ENCODE measurements around the gene DELE1.

DELE1 gene

GRCh38 chr5:141969783-141970771 lies 46.4 kb downstream of the DELE1 start:
- peak; percentile 8 for DNase-seq
- in situ Hi-C loops (cut with HindIII; ENCODE audit: low pct_ligation_motif_present, low pct_unique_long_range_greater_than_20kb, low sequenced_read_pairs) = no loop called here

GRCh38 chr5:141973871-141974595 lies 50.4 kb downstream of the DELE1 start:
- DNase-seq = no peak
- in situ Hi-C loops (cut with HindIII; ENCODE audit: low pct_ligation_motif_present, low pct_unique_long_range_greater_than_20kb, low sequenced_read_pairs) = no loop called here

GRCh38 chr5:141976176-141976575 lies 52.5 kb downstream of the DELE1 start:
- DNase-seq = no peak
- in situ Hi-C loops (cut with HindIII; ENCODE audit: low pct_ligation_motif_present, low pct_unique_long_range_greater_than_20kb, low sequenced_read_pairs) = loop anchor here (25.0 kb wide), 1 partner anchor 161 kb away; no protein-coding TSS in a partner anchor

- in situ Hi-C loops (cut with HindIII; ENCODE audit: low pct_ligation_motif_present, low pct_unique_long_range_greater_than_20kb, low sequenced_read_pairs) = loop anchor here (25.0 kb wide), 1 partner anchor 159 kb away; no protein-coding TSS in a partner anchor
Measured at GRCh38 chr5:141978389-141978788, 54.7 kb downstream of the DELE1 start.

GRCh38 chr5:141982626-141983025 lies 59.0 kb downstream of the DELE1 start:
- in situ Hi-C loops (cut with HindIII; ENCODE audit: low pct_ligation_motif_present, low pct_unique_long_range_greater_than_20kb, low sequenced_read_pairs) = loop anchor here (25.0 kb wide), 1 partner anchor 155 kb away; no protein-coding TSS in a partner anchor
- no peak for DNase-seq

More at GRCh38 chr5:141978389-141978788, 54.7 kb downstream of the DELE1 start:
- no peak for DNase-seq

GRCh38 chr5:141986072-141986471 lies 62.4 kb downstream of the DELE1 start:
- DNase-seq = no peak
- in situ Hi-C loops (cut with HindIII; ENCODE audit: low pct_ligation_motif_present, low pct_unique_long_range_greater_than_20kb, low sequenced_read_pairs) = loop anchor here (25.0 kb wide), 1 partner anchor 151 kb away; no protein-coding TSS in a partner anchor

- in situ Hi-C loops (cut with HindIII; ENCODE audit: low pct_ligation_motif_present, low pct_unique_long_range_greater_than_20kb, low sequenced_read_pairs) = loop anchor here (25.0 kb wide), 1 partner anchor 148 kb away; no protein-coding TSS in a partner anchor
- no peak for DNase-seq
Measured at GRCh38 chr5:141989720-141990119, 66.0 kb downstream of the DELE1 start.
